ENCODE data around the gene TPSD1.
"Not testable (repeated sequence)": the region's sequence is repeated elsewhere in the genome, so short reads cannot be mapped to it uniquely, and the experiment has no call there.

The TPSD1 gene

GRCh38 chr16:1255276-1256122 is at the start of gene TPSD1:
TSS of gene TPSD1 (plus strand) at chr16:1256069. CDS start at chr16:1256281, 212 bp downstream.
- not testable (repeated sequence) for DNase-seq

- DNase-seq, result no peak
Measured at GRCh38 chr16:1206326-1206725, 49.5 kb upstream of the TPSD1 start.

- DNase-seq, result no peak
Measured at GRCh38 chr16:1206786-1207185, 49.1 kb upstream of the TPSD1 start.

GRCh38 chr16:1208239-1208830 is 47.5 kb upstream of the TPSD1 start:
- no peak for DNase-seq

GRCh38 chr16:1209081-1209480 is 46.8 kb upstream of the TPSD1 start:
- DNase-seq, result no peak

- no peak for DNase-seq
Measured at GRCh38 chr16:1210461-1210860, 45.4 kb upstream of the TPSD1 start.

- DNase-seq, result no peak
Measured at GRCh38 chr16:1211451-1212268, 44.2 kb upstream of the TPSD1 start.

- DNase-seq, result no peak
Measured at GRCh38 chr16:1212616-1213194, 43.2 kb upstream of the TPSD1 start.

GRCh38 chr16:1213231-1213630 is 42.6 kb upstream of the TPSD1 start:
- DNase-seq, result no peak

- no peak for DNase-seq
Measured at GRCh38 chr16:1213796-1214372, 42.0 kb upstream of the TPSD1 start.

GRCh38 chr16:1214719-1215118 is 41.1 kb upstream of the TPSD1 start:
- no peak for DNase-seq

- DNase-seq, result no peak
Measured at GRCh38 chr16:1215574-1216295, 40.1 kb upstream of the TPSD1 start.

GRCh38 chr16:1216296-1216619 is 39.6 kb upstream of the TPSD1 start:
- DNase-seq, result no peak

- no peak for DNase-seq
Measured at GRCh38 chr16:1216681-1217400, 39.0 kb upstream of the TPSD1 start.

GRCh38 chr16:1217526-1217925 is 38.3 kb upstream of the TPSD1 start:
- no peak for DNase-seq

- DNase-seq, result no peak
Measured at GRCh38 chr16:1218061-1218929, 37.6 kb upstream of the TPSD1 start.

- DNase-seq, result no peak
Measured at GRCh38 chr16:1218930-1219611, 36.8 kb upstream of the TPSD1 start.

- no peak for DNase-seq
Measured at GRCh38 chr16:1220098-1220728, 35.7 kb upstream of the TPSD1 start.

- no peak for DNase-seq
Measured at GRCh38 chr16:1220841-1221627, 34.8 kb upstream of the TPSD1 start.
